Left lung (tissue), 10 donors: ENCODE data around the gene FCGR3B. TPM values are rescaled to one million over a fixed set of nuclear protein-coding genes. Genes with fewer than 3 reads are reported as not detected.
"Not testable (repeated sequence)": the region's sequence is repeated elsewhere in the genome, so short reads cannot be mapped to it uniquely, and the experiment has no call there.

Experiments used
- ATAC-seq: fragments of 200-7000 bp; cut with Tn5 transposase; one replicate; pipeline ENCODE4 v1.9.1; 2020; ENCODE audit warnings: moderate library complexity
- DNase-seq, 4 donors: peaks; one replicate each; pipeline ENCODE4 v3.0.0-alpha.2; 2013 to 2020
- H3K27ac ChIP-seq, 2 donors: fragments of 200-600 bp; sonication (generic) in 1 of 2; one replicate each; pipeline versions ENCODE4 v1.5.0 to v1.8.0; 2020 to 2021
- H3K27me3 ChIP-seq, 2 donors: fragments of 200-600 bp; sonication (generic) in 1 of 2; one replicate each; pipeline versions ENCODE4 v1.5.0 to v1.8.0; 2020 to 2021
- H3K36me3 ChIP-seq, 2 donors: fragments of 200-600 bp; sonication (generic) in 1 of 2; one replicate each; pipeline versions ENCODE4 v1.5.0 to v1.8.0; 2020 to 2021
- H3K4me1 ChIP-seq, 2 donors: fragments of 200-600 bp; one replicate each; pipeline ENCODE4 v1.8.0; 2021
- H3K4me3 ChIP-seq, 2 donors: fragments of 200-600 bp; sonication (generic) in 1 of 2; one replicate each; pipeline versions ENCODE4 v1.5.0 to v1.8.0; 2020 to 2021; ENCODE audit warnings: mild to moderate bottlenecking in 1 of 2
- H3K9me3 ChIP-seq, 2 donors: fragments of 200-600 bp; sonication (generic) in 1 of 2; one replicate each; pipeline versions ENCODE4 v1.5.0 to v1.8.0; 2020 to 2021
- intact Hi-C, 2 donors: fragments of 100-400 bp; cut with DNase I; formaldehyde crosslinking; loops; one replicate each; pipeline versions ENCODE4 v1.11.2 to v1.14.2; 2022
- polyA plus RNA-seq, 6 donors: library from polyadenylated mRNA; unstranded; fragments of 120-200 nt; gene quantifications; one replicate each; pipeline ENCODE4 v1.2.1, GENCODE V29; 2013; ENCODE audit not compliant: insufficient read length in 6 of 6
- total RNA-seq, 2 donors: library from RNA; stranded (reverse); fragmentation: NEBNext Ultra II Directional; extraction: Animal tissue kit (Norgen Biotek cat#: 25700); gene quantifications; one replicate each; pipeline ENCODE4 v1.2.1, GENCODE V29; 2021
- donor health status: DM: no; HTN: yes; CAD: no.
- donor health status: DM: no; HTN: no; CAD: no.

Gene FCGR3B
- total and polyA plus RNA-seq, 8 donors = 0.20 to 74.8 (median 0.77) TPM

DNA sequence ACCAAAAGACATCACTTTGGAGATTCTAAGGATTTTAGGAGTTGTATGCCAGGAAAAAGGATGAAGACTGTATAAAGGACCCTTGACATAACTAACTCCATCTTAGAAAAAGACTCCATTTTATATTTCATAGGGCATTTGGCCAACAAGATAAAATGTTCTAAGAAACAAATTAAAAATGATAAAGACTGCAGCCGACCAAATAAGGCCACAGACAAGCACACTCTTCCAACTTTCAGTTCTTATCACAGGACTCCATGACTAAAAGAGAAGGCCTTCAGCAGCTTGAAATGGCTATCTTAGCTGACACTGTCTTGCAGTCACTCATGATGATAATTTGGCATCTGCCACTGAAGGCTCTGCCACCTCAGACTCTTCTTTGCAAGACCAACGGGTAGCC is 8.2 kb upstream of the FCGR3B start:
- intact Hi-C loops, H3K9me3 ChIP-seq, DNase-seq, H3K27me3 ChIP-seq, H3K36me3 ChIP-seq, H3K27ac ChIP-seq, ATAC-seq, H3K4me3 ChIP-seq: not testable (repeated sequence)
- H3K4me1 ChIP-seq = peaks cover 0 to 12% of the 10 kb centered on the region in 2 donors

DNA sequence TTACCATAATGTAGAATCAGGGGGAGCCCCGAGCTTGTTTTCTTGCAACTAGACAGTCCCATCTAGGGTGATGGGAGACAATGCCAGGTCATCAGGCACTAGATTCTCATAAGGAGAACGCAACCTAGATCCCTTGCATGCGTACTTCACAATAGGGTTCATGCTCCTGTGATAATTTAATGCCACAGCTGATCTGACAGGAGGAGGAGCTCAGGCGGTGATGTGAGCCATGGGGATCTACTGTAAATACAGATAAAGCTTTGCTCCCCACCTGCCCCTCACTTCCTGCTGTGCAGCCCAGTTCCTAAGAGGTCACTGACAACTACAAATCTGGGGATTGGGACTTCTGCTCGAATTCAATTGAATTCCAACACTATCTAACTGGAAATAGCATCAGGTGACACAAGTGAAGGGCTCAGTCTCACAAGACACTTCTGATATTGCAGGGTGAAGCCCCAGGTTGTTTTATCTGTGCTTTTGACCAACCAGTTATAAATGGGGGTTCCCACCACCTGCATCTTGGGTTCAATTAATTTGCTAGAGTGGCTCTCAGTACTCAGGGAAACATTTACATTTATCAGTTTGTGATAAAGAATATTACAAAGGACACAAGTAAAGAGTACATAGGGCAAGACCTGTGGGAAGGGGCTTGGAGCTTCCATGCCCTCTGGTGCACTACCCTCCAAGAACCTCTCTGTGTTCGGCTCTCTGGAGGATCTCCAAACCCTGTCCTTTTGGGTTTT is 7.4 kb upstream of the FCGR3B start:
- intact Hi-C loops, DNase-seq, H3K9me3 ChIP-seq, H3K36me3 ChIP-seq, ATAC-seq, H3K27me3 ChIP-seq, H3K27ac ChIP-seq, H3K4me3 ChIP-seq: not testable (repeated sequence)
- H3K4me1 ChIP-seq = peaks cover 0 to 12% of the 10 kb centered on the region in 2 donors

DNA sequence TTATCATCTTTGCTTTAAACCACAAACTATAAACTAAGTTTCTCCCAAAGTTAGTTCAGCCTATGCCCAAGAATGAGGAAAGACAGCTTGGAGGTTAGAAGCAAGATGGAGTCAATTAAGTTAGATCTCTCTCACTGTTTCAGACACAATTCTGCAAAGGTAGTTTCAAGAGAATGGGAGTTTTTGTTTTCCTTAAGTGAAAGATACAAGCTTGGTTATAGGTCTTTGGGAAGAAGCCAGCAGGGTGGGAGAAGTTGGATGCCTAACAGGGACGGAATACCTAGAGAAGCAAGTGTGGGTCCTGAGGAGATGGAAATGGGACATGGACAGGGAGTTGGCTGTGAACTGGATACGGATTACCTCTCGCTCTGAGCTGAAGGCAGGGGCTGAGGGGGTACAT is 6.0 kb upstream of the FCGR3B start:
- H3K27me3 ChIP-seq, H3K27ac ChIP-seq, intact Hi-C loops, H3K9me3 ChIP-seq, H3K36me3 ChIP-seq, DNase-seq, H3K4me3 ChIP-seq, ATAC-seq: not testable (repeated sequence)
- peaks cover 0 to 12% of the 10 kb centered on the region in 2 donors for H3K4me1 ChIP-seq

DNA sequence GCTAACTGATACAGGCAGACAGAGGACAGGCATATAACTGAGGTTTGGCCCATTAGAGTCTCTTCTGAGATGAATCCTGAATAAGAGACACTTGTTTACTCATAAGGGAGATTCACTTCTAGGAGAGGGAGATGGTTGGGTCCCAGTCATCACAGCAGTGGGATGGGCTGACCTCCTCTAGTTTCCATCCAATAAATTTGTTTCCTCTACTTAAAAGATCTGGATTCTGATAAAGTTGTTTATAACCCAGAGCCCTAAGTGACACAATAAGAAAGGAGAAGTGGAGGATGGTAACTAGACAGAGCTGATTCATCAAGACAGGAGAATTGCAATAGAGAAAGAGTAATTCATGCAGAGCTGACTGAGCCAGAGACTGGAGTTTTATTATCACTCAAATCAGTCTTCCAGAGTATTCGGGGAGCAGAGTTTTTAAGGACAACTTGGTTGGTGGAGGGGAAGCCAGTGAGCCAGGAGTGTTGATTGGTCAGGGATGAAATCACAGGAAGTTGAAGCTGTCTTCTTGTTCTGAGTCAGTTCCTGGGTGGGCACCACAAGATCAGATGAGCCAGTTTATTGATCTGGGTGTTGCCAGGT is 5.3 kb upstream of the FCGR3B start:
- Histone ChIP-seq H3K4me1 (peaks cover 0 to 12% of the 10 kb centered on the region in 2 donors), H3K27ac (peak overlapping the region in 1 of 2 donors; percentile 82)
- H3K4me3 ChIP-seq, DNase-seq, intact Hi-C loops, H3K27me3 ChIP-seq, H3K36me3 ChIP-seq, H3K9me3 ChIP-seq: not testable (repeated sequence)
- peak; percentile 53 for ATAC-seq

DNA sequence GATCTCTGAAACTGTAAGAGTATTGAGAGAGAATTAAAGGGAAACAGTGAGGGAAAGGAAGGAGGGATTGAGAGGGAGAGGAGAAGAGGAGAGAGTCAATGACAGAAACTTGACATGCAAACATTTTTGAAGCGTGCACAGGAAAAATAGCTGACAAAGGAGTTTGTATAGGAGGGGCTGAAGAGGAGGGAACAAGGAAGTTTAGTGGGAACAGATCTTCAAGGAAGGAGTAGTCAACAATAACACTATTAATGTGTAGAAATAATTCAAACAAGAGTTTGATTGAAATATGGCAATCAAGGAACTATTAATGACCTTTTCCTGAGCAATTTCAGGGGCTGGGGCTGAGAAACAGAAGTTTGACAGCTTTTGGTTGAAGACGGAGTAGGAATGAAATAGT is 4.0 kb upstream of the FCGR3B start:
- H3K4me3 ChIP-seq, H3K9me3 ChIP-seq, DNase-seq, ATAC-seq, intact Hi-C loops, H3K27me3 ChIP-seq, H3K36me3 ChIP-seq: not testable (repeated sequence)
- Histone ChIP-seq H3K27ac (peak overlapping the region in 1 of 2 donors; percentile 82), H3K4me1 (peaks cover 0 to 12% of the 10 kb centered on the region in 2 donors)

DNA sequence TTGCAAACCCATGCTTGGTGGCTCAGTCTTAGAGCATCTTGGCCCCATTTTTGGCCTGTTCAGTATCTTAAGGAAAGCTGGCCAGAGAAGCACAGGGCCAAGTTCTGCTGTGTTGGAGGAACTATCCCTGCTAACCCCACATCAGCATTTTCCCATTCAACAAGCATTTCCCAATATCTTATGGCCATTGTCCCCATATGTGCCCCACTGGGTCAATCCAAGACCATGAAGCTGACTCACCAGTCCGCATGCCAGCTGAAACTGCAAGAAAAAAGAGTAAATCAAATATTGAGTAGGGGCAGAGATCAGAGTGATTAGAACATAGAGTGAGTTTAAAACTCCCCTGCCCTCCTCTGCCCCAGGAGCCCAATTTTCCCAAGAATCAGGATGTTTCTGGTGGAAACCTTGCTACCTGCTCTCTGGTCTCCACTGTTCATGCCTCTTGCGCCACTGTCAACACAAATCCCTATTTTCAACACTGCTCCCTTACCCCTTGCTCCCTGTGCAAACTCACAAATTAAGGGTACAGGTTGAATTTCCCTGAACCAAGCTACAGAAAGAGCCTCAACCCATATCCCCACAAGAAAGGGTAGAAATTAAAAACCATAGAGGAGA is 741 bp downstream of the FCGR3B start:
- intact Hi-C loops, DNase-seq, H3K36me3 ChIP-seq, H3K4me1 ChIP-seq, H3K9me3 ChIP-seq, H3K27me3 ChIP-seq, H3K4me3 ChIP-seq: not testable (repeated sequence)
- H3K27ac ChIP-seq = peak overlapping the region in 1 of 2 donors; percentile 63
- peak; percentile 52 for ATAC-seq

DNA sequence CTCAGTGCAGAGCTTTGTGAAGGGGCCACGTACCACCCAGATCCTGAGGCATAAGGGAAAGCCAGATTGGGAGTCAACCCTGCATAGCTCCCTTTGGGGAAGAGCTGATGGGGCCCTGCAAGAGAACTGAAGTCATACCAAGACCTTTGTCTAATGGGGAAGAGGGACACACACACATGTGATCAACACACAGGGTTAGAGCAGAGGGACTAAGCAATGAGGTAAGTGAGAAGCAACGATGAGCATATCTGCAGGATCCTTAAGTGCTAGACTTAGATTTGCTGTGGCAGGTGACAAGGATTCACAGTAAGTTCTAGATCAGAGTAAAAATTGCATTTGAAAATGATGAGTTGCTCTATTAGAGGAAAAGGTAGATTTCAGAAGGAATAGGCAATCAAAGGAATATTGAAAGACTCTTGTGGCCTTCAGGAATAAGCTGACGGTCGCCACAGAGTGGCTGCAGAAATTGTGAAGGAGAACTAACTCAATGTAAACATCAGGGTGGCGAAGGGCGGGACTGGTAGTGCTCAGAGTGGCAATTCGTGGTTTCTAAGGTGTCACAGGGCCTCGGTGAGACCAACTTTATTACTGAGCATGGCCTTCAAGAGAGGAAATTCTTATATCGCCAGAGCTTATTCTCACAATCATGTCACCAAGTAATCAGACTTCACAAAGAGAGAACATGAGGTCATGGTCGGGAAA is 4.4 kb downstream of the FCGR3B start:
- H3K4me1 ChIP-seq, H3K9me3 ChIP-seq, DNase-seq, H3K36me3 ChIP-seq, ATAC-seq, intact Hi-C loops, H3K27me3 ChIP-seq: not testable (repeated sequence)
- peak overlapping the region in 1 of 2 donors; percentile 64 for H3K27ac ChIP-seq
- H3K4me3 ChIP-seq = peak overlapping the region in 1 of 2 donors; percentile 17

DNA sequence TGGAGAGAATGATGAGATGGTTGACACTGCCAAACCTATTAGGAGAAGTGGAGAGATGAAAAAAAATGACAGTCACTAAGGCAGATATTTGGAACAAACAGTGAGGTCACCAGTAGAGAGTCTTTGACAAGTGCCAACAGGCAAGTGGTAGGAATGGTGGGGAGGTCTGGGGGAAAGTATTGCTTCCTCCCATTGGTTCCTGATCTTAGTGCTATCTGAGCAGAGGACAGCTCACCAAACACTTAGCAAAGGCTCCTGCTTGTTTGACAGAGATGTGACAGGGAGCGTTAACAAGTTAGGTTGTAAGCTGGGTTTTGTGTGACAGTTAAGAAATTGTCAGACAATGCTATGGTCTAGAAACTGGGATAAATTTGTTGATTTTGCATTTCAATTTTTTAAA is 6.4 kb downstream of the FCGR3B start:
- DNase-seq, H3K27ac ChIP-seq, ATAC-seq, H3K36me3 ChIP-seq, H3K9me3 ChIP-seq, intact Hi-C loops, H3K4me3 ChIP-seq: not testable (repeated sequence)
- H3K4me1 ChIP-seq = peaks cover 0 to 11% of the 10 kb centered on the region in 2 donors
- peaks cover 0 to 27% of the 10 kb centered on the region in 2 donors for H3K27me3 ChIP-seq

DNA sequence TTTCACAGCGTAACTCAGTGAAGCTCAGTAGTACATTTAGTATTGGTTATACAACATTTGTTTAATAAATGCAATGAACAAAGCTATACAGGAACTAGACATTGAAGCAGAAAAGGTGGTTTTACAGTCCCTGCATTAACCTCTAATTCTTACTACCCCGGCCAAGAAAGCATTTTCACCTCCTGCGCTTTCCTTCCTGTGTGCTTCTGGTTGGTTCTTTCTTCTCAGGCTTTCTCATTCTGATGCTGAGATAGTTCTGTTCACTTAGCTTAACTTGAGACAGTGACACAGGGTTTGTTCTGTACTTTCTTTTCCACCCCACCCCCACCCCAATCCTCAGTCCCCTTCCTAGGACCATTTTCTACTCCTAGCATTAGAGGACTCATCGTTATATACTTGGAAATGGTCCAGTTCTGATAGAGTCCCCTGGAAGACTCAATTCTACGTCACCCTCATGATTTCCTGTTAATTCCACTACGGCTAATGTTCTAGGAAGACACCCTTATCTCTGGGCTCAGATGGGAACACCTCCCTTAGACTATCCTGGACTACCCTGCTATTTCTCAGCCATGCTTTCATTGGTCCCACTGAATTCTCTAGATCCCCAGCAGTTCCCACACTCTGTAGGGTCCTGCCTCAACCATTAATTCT is 7.5 kb downstream of the FCGR3B start:
- Histone ChIP-seq H3K27me3 (peaks cover 0 to 29% of the 10 kb centered on the region in 2 donors), H3K4me1 (peaks cover 0 to 11% of the 10 kb centered on the region in 2 donors)
- H3K4me3 ChIP-seq, intact Hi-C loops, H3K9me3 ChIP-seq, H3K27ac ChIP-seq, DNase-seq, H3K36me3 ChIP-seq, ATAC-seq: not testable (repeated sequence)

DNA sequence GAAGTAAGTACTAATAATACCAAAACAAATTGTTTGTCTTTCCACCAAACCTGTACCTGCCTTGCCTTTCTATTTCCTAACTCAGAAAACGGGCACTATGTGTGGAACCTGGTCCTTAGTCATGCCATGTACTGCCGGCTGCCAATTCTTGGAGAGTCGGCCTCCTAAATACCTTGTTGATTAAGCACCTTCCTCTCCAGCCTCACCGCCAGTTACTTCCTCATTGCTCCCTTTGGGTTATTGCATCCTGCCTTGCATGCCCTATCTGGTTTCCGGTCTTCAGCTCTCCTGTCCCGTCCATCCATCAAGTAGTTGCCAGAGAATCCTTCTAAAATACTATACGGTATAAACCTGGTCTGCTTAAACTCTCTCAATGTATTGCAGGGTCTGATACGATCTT is 8.9 kb downstream of the FCGR3B start:
- H3K4me3 ChIP-seq = peak overlapping the region in 1 of 2 donors; percentile 34
- peak; percentile 59 for ATAC-seq
- intact Hi-C loops, H3K9me3 ChIP-seq, DNase-seq, H3K36me3 ChIP-seq: not testable (repeated sequence)
- peak overlapping the region in 1 of 2 donors; percentile 64 for H3K27ac ChIP-seq
- peaks cover 0 to 11% of the 10 kb centered on the region in 2 donors for H3K4me1 ChIP-seq
- peaks cover 0 to 29% of the 10 kb centered on the region in 2 donors for H3K27me3 ChIP-seq

DNA sequence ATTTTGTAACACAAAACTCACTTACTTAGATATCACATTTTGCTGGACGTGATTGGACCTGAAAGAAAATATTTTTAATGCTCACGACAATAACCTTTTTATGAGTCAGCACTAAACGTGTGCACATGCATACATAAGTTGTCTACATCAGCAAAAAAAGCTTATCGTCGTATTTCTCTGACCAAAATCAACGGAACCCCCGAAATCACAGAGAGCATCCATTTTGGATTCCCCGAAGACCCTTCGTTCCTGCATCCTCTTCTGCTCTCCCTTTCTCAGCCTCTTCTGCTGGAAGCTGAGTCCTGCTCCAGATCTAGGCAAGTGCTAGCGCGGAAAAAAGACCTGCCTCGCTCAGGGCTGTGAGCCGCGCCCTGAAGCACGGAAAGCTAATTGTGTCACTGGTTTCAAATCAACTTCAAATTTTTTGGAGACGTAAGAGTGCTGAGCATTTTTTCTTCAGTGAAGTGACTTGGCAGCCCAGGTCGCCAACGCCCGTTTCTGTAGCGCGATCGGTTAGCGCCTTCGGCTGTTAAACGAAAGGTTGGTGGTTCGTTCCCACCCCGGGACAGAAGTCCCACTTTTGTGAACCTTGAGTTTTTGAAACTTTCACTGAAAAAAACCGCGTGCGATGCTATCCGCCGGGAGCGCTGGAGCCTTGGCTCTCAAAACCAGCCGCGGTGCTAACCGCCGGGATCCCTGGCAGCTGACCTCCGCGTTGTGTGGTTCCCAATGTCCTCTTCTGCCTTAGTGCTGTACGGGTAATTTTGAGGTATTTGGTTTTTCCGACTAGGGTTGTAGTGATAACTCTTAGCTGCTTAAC is 9.6 kb downstream of the FCGR3B start:
- peak; percentile 12 to 80 (median 62) for DNase-seq

More for the DNA sequence above, 9.6 kb downstream of the FCGR3B start:
- H3K9me3 ChIP-seq, intact Hi-C loops, H3K36me3 ChIP-seq: not testable (repeated sequence)
- peak; percentile 87 for ATAC-seq
- Histone ChIP-seq H3K4me3 (peak overlapping the region; percentile 25 to 34), H3K4me1 (peaks cover 0 to 11% of the 10 kb centered on the region in 2 donors), H3K27me3 (peaks cover 0 to 29% of the 10 kb centered on the region in 2 donors), H3K27ac (peak overlapping the region in 1 of 2 donors; percentile 64)
